ENCODE data around the gene TCHP.

Gene TCHP

GRCh38 chr12:109934026-109934425, 34.0 kb downstream of the TCHP start:
- no peak for DNase-seq (ENCODE audit: low read depth)

DNA sequence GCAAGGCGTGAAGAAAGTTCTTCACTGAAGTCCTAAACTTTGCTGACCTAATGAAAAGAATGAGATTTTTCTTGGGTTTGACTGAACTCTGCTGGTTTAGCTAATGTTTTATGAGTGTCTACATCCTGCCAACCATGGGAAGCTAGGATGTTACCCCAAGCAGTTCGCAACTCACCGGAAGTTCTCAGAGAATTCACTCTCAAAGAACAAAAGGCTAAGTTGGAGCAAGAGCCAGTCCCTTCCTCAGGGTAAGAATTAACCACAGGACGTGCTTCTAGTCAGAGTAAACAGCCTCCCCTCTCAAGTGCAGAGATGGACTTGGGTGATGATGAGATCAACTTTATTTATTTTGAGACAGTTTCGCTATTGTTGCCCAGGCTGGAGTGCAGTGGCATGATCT, 37.3 kb downstream of the TCHP start:
- DNase-seq (ENCODE audit: low read depth): no peak

GRCh38 chr12:109938947-109939346, 38.9 kb downstream of the TCHP start:
- DNase-seq (ENCODE audit: low read depth): no peak

DNA sequence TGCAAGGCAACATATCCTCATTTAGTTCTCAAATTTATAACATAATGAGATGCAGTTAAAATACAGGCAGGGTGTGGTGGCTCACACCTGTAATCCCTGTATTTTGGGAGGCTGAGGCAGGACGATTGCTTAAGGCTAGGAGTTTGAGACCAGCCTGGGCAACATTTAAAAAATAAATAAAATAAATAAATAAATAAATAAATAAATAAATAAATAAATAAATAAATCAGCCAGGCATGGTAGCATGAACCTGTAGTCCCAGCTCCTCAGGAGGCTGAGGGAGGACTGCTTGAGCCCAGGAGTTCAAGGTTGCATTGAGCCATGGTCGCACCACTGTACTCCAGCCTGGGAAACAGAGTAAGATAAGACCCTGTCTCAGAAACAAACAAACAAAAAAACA, 39.4 kb downstream of the TCHP start:
- DNase-seq (ENCODE audit: low read depth): no peak

GRCh38 chr12:109940339-109940923, 40.4 kb downstream of the TCHP start:
- no peak for DNase-seq (ENCODE audit: low read depth)

DNA sequence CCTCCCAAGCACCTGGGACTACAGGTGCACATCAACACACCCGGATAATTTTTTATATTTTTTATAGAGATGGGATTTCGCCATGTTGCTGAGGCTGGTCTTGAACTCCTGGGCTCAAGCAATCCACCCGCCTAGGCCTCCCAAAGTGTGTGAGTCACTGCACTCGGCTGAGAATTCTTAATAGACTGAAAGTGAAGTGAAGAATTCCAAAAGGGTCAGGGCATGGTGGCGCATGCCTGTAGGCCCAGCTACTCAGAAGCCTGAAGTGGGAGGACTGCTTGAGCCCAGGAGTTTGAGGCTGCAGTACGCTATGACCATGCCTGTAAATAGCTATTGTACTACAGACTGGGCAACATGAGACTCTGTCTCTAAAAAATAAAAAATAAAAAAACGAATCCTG, 43.7 kb downstream of the TCHP start:
- DNase-seq (ENCODE audit: low read depth): no peak

DNA sequence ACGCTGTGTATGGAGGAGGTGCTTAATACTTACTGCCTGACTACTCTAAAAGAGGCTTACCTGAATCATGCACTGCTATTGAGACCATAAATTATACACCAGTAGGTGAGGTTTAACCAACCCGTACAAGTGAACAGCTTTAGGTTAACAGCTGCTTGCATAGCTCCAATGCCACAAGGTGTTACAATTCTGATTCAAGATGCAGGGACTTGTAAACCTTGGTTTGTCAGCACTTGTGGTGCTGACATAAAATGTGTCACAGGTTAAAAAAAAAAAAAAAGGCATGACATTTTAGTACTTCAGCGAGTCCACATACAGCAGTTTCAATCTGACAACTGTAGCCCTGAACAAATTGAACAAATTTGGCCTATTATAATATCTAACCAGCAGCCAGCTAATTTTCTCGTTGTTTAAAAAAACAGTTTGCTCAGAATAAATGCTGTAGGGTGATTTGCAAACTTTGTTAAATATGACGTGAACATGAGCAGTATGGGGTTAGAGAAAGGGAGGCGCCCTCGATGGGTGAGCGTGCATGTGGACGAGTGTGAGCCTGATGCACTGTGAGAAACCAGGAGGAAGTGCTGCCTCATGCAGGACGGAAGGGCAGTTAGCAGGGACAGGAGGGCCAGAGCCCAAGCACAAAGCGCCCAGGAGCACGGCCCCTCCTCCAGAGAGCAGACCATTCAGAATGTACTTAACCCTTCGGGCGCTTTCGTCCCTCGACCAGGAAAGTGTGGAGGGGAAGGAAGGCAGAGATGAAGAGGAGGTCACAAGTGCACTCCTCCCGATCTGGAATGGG, 44.7 kb downstream of the TCHP start:
- DNase-seq (ENCODE audit: low read depth): no peak

DNA sequence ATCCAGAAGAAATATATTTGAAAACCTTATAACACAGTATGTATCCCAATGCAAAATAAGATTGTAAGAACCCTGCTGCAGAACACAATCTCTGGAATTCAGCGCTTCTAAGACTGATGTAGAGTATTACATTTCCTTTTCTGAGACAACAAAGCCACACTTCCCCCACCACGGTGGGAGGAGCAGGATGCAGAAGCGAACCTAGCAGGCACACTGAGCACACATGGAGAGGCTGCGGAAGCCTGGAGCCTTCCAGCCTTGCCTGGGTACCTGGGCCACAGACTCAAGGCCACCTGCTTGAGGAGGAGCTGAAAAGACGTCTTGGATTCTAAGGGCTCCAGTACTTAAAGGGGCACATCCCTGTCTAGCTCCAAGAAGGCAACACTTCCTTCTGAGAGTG, 46.4 kb downstream of the TCHP start:
- no peak for DNase-seq (ENCODE audit: low read depth)

DNA sequence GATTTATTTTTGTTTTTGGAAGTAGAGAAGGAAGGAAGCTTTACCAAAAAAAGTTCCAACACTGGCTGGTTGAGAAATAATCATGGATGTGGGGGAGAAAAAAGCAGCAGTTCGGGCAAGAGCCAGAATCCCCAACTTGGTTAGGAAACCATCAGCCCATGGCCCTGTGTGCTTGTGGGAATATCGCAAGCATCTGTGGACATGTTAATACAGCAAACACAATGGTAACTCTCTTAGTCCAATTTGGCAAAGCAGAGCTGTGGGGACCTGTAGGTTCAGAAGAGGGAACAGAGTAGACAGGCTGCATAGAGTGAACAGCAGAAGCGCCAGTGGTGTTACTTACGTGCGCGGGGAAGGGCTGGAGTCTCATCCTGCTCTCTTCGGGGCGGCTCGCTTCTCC, 46.8 kb downstream of the TCHP start:
- DNase-seq (ENCODE audit: low read depth): no peak

DNA sequence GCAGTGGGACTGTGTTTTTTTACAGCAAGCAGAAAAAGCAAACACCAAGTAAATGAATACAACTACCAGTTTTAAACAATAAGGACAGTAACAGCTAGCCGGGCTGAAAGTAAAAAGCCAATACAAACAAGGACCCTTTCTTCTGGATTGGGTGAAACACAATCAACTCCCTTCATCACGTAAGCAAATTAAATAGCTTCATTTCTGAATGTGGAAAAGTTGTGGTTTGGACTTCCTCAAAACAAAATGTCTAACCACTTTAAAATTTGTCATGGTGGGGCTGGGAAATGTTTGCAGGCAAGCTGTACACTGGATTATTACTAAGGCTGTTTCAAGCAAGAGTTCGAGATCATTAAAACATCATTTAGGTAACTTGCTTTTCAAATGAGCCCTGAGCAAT, 47.4 kb downstream of the TCHP start:
- DNase-seq (ENCODE audit: low read depth): no peak

GRCh38 chr12:109948368-109948767, 48.3 kb downstream of the TCHP start:
- DNase-seq (ENCODE audit: low read depth): no peak

DNA sequence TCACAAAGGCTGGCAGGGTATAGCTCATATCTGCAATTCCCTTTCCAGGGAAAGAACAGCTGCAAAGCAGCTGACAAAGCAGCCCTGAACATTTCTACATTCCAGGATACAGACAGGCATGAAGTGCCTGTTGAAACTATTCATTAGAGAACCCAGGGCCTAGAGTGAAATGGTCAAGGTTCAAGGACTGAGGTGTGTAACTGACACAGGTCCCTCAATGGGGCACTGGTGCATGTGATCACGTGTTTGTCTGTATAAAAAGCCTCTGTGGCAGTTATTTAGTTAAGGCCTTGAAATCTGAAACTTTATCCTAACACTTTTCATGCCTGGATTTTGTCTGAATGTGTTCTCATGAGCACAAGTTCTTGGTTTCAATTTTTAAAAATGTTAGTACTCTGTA, 49.0 kb downstream of the TCHP start:
- no peak for DNase-seq (ENCODE audit: low read depth)

- DNase-seq (ENCODE audit: low read depth): no peak
These were observed 50.6 kb downstream of the TCHP start for GRCh38 chr12:109950625-109951024.

GRCh38 chr12:109951136-109951535, 51.1 kb downstream of the TCHP start:
- DNase-seq (ENCODE audit: low read depth): no peak

GRCh38 chr12:109951751-109952150, 51.7 kb downstream of the TCHP start:
- no peak for DNase-seq (ENCODE audit: low read depth)

GRCh38 chr12:109952160-109952858, 52.2 kb downstream of the TCHP start:
- DNase-seq (ENCODE audit: low read depth): no peak

DNA sequence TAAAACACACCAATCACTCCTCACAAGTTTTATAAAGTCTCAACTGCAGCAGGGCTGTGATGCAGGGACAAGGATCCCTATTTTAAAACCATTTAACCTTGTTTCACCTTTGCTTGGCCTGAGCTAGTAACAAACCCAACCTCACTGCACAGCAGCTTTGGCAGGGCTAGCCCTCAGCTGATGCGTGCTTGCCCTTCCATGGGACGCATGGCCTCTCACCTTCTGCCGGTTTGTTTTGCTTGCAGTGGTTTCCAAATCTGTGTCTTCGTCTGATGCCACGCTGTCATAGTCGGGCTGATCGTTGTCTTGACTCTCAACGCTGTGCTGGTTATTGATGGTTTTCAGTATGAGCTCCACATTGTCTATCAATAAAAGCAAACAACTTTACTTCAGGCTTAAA, 52.8 kb downstream of the TCHP start:
- no peak for DNase-seq (ENCODE audit: low read depth)

DNA sequence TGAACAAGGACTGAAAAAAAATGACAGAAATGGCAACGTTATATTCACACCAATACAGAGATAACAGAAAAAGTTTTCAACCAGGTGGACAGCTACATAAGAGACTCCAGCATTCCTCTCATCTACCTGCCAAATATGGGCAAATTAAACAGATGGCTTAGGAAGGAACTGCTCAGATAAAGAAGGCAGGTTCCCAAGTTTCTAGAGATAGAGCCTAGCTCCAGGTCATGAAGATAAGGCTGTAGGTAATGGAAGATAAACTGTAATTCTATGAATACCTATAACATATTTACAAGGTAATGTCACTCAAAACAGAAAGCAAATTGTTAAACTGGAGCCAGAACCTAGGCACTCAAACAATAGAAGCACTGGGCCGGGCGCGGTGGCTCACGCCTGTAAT, 53.6 kb downstream of the TCHP start:
- no peak for DNase-seq (ENCODE audit: low read depth)

GRCh38 chr12:109958374-109958773, 58.3 kb downstream of the TCHP start:
- no peak for DNase-seq (ENCODE audit: low read depth)

- DNase-seq (ENCODE audit: low read depth): no peak
These were observed 59.5 kb downstream of the TCHP start for GRCh38 chr12:109959411-109960093.

- no peak for DNase-seq (ENCODE audit: low read depth)
These were observed 61.1 kb downstream of the TCHP start for GRCh38 chr12:109961201-109961600.

- no peak for DNase-seq (ENCODE audit: low read depth)
These were observed 61.5 kb downstream of the TCHP start for GRCh38 chr12:109961612-109962011.

GRCh38 chr12:109962398-109962797, 62.3 kb downstream of the TCHP start:
- no peak for DNase-seq (ENCODE audit: low read depth)

Data from activated T-helper 9 cell treated with anti-CD3 and anti-CD28 coated beads, Interleukin-2, amount 50 U/mL, for 16 hours (primary cell).